CD4-positive, CD25-positive, alpha-beta regulatory T cell (primary cell): ENCODE measurements around the gene SERINC3. TPM values are rescaled to one million over a fixed set of nuclear protein-coding genes. Genes with fewer than 3 reads are reported as not detected.

Experiments used
- ATAC-seq, 2 donors: fragments of 150-1000 bp; cut with Tn5 transposase; one replicate each; pipeline ENCODE4 v1.10.0; 2021; ENCODE audit warnings: low read depth in 2 of 2, moderate number of reproducible peaks in 2 of 2, moderate library complexity in 1 of 2
- DNase-seq, 3 donors: peaks; one replicate each; pipeline versions ENCODE4 v3.0.0 to v3.0.0-alpha.2; 2012 to 2022; ENCODE audit warnings: mixed read lengths in 1 of 3
- H3K27ac ChIP-seq: one replicate; pipeline ENCODE4 v1.7.0; 2013; ENCODE audit warnings: mild to moderate bottlenecking, low read length; ENCODE audit not compliant: insufficient read depth, poor library complexity, severe bottlenecking
- H3K27me3 ChIP-seq: one replicate; pipeline ENCODE4 v1.7.0; 2013; ENCODE audit warnings: low read length; ENCODE audit not compliant: control insufficient read depth, insufficient read depth
- H3K36me3 ChIP-seq: one replicate; pipeline ENCODE4 v1.7.0; 2013; ENCODE audit warnings: mild to moderate bottlenecking, low read length, moderate library complexity; ENCODE audit not compliant: control insufficient read depth, insufficient read depth
- H3K4me1 ChIP-seq: 2 replicates; pipeline ENCODE4 v1.7.0; 2013; ENCODE audit warnings: mild to moderate bottlenecking, low read length; ENCODE audit not compliant: insufficient read depth, control insufficient read depth, poor library complexity, severe bottlenecking
- H3K4me3 ChIP-seq: one replicate; pipeline ENCODE4 v1.7.0; 2013; ENCODE audit warnings: low read depth, mild to moderate bottlenecking, low read length, moderate library complexity
- H3K9me3 ChIP-seq, 2 experiments: 1 replicate in 1 of 2; 2 replicates in 1 of 2; pipeline ENCODE4 v1.7.0; 2013; ENCODE audit warnings: low read length in 2 of 2, mild to moderate bottlenecking in 1 of 2, moderate library complexity in 1 of 2; ENCODE audit not compliant: control insufficient read depth in 2 of 2
- H3K27ac Mint-ChIP-seq, 3 donors: one replicate each; pipeline ENCODE4 v1.8.0; 2020 to 2022; ENCODE audit warnings: mild to moderate bottlenecking in 3 of 3, mixed read lengths in 3 of 3, moderate library complexity in 2 of 3
- H3K27me3 Mint-ChIP-seq: one replicate; pipeline ENCODE4 v1.8.0; 2022; ENCODE audit warnings: mild to moderate bottlenecking, mixed read lengths
- H3K36me3 Mint-ChIP-seq: one replicate; pipeline ENCODE4 v1.8.0; 2020; ENCODE audit warnings: mixed read lengths
- H3K4me1 Mint-ChIP-seq, 4 donors: one replicate each; pipeline ENCODE4 v1.8.0; 2020 to 2022; ENCODE audit warnings: mixed read lengths in 4 of 4, mild to moderate bottlenecking in 1 of 4
- H3K4me3 Mint-ChIP-seq, 4 donors: one replicate each; pipeline ENCODE4 v1.8.0; 2020 to 2022; ENCODE audit warnings: mild to moderate bottlenecking in 4 of 4, mixed read lengths in 4 of 4, moderate library complexity in 3 of 4
- H3K9me3 Mint-ChIP-seq, 7 donors: one replicate each; pipeline ENCODE4 v1.8.0; 2020 to 2022; ENCODE audit warnings: mixed read lengths in 7 of 7, mild to moderate bottlenecking in 3 of 7, moderate library complexity in 2 of 7
- polyA plus RNA-seq, 4 donors: library from polyadenylated mRNA; unstranded; fragments of 300-500 nt; fragmentation: Illumina TruSeq; gene quantifications; one replicate each; pipeline ENCODE4 v1.2.3, GENCODE V29; 2021
- total RNA-seq: library from RNA; stranded (reverse); gene quantifications from one replicate; pipeline ENCODE4 v1.2.3, GENCODE V29; 2022

SERINC3 gene
- total and polyA plus RNA-seq, 5 donors from 2014 or later, result 77.3 to 254 (median 196) TPM

DNA sequence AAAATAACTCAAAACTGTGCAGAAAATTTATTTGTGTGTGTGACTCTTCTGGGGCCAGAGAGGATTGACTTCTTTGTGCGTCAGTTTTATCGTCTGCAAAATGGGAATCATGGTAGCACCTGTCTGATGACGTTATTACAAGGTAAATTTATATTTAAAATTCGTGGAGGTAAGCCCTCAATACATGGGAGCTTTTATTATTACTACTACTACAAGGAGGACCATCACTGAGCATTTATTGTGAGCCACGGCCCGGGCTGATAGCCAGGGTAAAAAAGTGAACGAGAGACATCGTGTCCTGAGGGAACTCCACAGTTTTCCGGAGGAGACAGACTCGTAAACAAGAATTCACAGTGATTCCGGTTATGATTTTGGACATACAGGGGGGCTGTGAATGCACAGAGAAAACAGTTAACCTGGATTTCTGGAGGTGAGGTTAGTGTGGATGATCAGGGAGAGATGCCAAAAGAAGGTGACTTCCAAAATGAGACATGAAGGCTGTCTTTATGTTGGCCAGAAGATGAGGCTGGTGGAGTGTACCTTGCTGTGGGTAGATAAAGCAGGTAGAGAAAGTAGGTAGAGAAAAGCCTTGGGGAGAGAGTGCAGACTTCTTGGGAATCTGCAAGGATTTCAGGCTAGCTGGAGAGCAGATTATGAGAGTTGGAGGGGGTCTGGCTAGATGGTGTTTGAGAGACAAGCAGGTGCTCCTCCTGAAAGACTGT, 10.6 kb upstream of the SERINC3 start:
- Mint-ChIP-seq H3K9me3 (no peaks in the 10 kb centered on the region), H3K36me3 (no peaks in the 10 kb centered on the region), H3K4me1 (peaks cover 0 to 9% (median 2%) of the 10 kb centered on the region in 4 donors), H3K27me3 (peaks cover 24% of the 10 kb centered on the region), H3K27ac (no peak overlapping the region), H3K4me3 (no peak overlapping the region)
- Histone ChIP-seq H3K4me3 (peak overlapping the region; percentile 31), H3K9me3 (no peaks in the 10 kb centered on the region), H3K4me1 (peaks cover 15% of the 10 kb centered on the region), H3K27me3 (peaks cover 3% of the 10 kb centered on the region), H3K27ac (no peak overlapping the region), H3K36me3 (no peaks in the 10 kb centered on the region)
- DNase-seq (no peak), ATAC-seq (no peak)

DNA sequence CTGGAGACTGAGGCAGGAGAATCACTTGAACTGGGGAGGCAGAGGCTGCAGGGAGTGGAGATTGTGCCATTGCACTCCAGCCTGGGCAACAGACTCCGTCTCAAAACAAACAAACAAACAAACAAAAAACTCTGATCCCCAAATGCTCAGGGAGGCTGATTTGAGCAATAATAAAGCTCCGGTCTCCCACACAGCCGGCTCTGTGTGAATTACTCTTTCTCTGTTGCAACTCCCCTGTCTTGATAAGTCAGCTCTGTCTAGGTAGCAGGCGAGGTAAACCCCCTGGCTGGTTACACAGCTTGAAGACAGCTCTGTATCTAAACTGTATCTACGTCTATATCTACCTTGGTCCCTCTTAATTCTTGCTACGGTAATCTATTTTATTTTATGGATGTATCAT, 6.4 kb upstream of the SERINC3 start:
- H3K9me3 Mint-ChIP-seq, result no peaks in the 10 kb centered on the region
- no peak overlapping the region for H3K4me3 ChIP-seq
- H3K36me3 Mint-ChIP-seq, result no peaks in the 10 kb centered on the region
- H3K4me3 Mint-ChIP-seq, result peak overlapping the region in 1 of 4 donors; percentile 7
- peaks cover 15% of the 10 kb centered on the region for H3K4me1 ChIP-seq
- H3K9me3 ChIP-seq, result no peaks in the 10 kb centered on the region
- H3K27ac Mint-ChIP-seq, result peak overlapping the region in 1 of 3 donors; percentile 31
- H3K27ac ChIP-seq, result no peak overlapping the region
- DNase-seq, result no peak
- H3K36me3 ChIP-seq, result no peaks in the 10 kb centered on the region
- H3K27me3 Mint-ChIP-seq, result peaks cover 19% of the 10 kb centered on the region
- peaks cover 1 to 12% (median 4%) of the 10 kb centered on the region in 4 donors for H3K4me1 Mint-ChIP-seq
- H3K27me3 ChIP-seq, result peaks cover 3% of the 10 kb centered on the region
- no peak for ATAC-seq

DNA sequence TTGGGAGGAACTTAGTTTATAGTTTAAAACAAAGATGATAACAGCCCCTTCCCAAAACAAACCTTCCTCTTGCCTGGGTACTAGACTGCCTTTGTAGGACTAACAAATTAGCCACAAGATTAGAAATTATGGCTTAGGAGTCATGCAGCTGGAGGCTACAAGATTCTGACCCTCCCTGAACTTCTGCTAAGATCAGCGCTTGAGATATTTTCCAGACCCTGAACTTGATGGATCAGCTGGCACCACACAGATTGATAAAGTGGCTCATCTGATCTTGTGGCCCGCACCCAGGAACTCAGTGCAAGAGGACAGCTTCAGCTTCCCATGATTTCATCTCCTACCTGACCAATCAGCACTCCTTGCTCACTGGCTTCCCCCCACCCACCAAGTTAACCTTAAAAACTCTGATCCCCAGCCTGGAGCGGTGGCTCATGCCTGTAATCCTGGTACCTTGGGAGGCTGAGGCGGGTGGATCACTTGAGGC, 5.9 kb upstream of the SERINC3 start:
- Histone ChIP-seq H3K4me1 (peaks cover 14% of the 10 kb centered on the region), H3K27me3 (peaks cover 3% of the 10 kb centered on the region), H3K9me3 (no peaks in the 10 kb centered on the region), H3K36me3 (no peaks in the 10 kb centered on the region), H3K4me3 (no peak overlapping the region), H3K27ac (no peak overlapping the region)
- H3K36me3 Mint-ChIP-seq, result no peaks in the 10 kb centered on the region
- DNase-seq (no peak), ATAC-seq (no peak)
- H3K27me3 Mint-ChIP-seq, result peaks cover 19% of the 10 kb centered on the region
- H3K27ac Mint-ChIP-seq, result no peak overlapping the region
- H3K4me3 Mint-ChIP-seq, result peak overlapping the region in 1 of 4 donors; percentile 13
- peaks cover 4 to 17% (median 5%) of the 10 kb centered on the region in 4 donors for H3K4me1 Mint-ChIP-seq
- H3K9me3 Mint-ChIP-seq, result no peaks in the 10 kb centered on the region

DNA sequence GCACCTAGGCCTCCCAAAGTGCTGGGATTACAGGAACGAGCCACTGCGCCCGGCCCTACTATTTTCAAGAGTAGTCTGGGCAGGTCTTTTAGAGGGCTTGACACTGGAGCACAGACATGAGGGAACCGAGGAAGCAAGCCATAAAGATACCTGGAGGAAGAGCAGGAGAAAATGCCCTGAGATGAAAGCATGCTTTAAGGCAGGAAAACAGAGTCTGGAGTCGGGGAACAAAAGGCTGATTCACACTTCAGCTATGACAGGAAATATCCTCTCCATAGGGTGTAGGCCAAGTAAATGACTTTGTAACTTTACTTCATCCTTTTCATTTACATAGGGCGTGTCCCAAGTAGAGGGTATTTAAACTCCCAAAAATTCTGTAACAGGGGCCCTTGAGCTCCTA, 4.3 kb upstream of the SERINC3 start:
- Histone ChIP-seq H3K27me3 (no peaks in the 10 kb centered on the region), H3K36me3 (no peaks in the 10 kb centered on the region), H3K4me3 (no peak overlapping the region), H3K4me1 (peaks cover 6% of the 10 kb centered on the region), H3K27ac (no peak overlapping the region), H3K9me3 (no peaks in the 10 kb centered on the region)
- Mint-ChIP-seq H3K4me1 (peaks cover 8 to 22% (median 11%) of the 10 kb centered on the region in 4 donors), H3K27me3 (peaks cover 17% of the 10 kb centered on the region), H3K4me3 (no peak overlapping the region), H3K36me3 (no peaks in the 10 kb centered on the region), H3K9me3 (no peaks in the 10 kb centered on the region), H3K27ac (no peak overlapping the region)
- ATAC-seq (no peak), DNase-seq (no peak)

DNA sequence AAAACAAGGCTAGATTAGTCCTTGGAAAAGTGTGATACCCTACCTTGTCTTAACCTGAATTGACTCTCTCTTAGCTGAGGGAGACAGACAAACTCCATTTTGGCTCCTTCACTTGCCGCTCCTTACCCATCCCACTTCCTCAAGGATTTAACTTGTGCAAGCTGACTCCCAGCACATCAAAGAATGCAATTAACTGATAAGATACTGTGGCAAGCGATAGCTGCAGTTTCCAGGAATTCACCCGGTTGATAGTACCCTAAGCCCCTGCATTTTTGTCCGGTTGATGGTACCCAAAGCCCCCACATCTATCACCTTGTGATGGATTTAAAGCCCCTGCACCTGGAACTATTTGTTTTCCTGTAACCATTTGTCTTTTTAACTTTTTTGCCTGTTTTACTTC, 1.9 kb upstream of the SERINC3 start:
- Histone ChIP-seq H3K27me3 (no peaks in the 10 kb centered on the region), H3K4me1 (peaks cover 30% of the 10 kb centered on the region), H3K9me3 (no peaks in the 10 kb centered on the region), H3K4me3 (no peak overlapping the region), H3K27ac (no peak overlapping the region), H3K36me3 (peaks cover 7% of the 10 kb centered on the region)
- peaks cover 17 to 41% (median 26%) of the 10 kb centered on the region in 4 donors for H3K4me1 Mint-ChIP-seq
- peak overlapping the region in 3 of 4 donors; percentile 52 to 88 (median 73) for H3K4me3 Mint-ChIP-seq
- no peaks in the 10 kb centered on the region for H3K36me3 Mint-ChIP-seq
- peak overlapping the region; percentile 82 to 97 (median 97) for H3K27ac Mint-ChIP-seq
- ATAC-seq (no peak), DNase-seq (no peak)
- H3K27me3 Mint-ChIP-seq, result peaks cover 6% of the 10 kb centered on the region
- H3K9me3 Mint-ChIP-seq, result no peaks in the 10 kb centered on the region

DNA sequence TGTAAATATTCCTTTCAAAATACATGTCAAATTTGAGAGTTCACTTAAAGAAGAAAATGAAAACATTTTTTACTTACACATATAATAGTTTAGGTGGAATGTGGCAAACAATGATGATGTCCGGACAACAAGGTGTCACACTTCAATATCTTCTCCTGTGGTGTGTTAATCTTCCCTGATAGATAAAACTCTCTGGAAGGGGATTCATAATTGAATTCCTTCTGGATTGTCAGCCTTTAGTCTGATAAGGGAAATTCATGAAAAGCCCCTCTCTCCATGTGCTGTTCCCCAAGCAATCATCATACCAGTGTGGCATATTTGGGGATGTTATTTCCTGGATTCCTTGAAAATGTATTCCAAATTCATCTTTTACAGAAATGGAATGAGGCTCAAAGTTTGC, 971 bp upstream of the SERINC3 start:
- H3K27ac ChIP-seq, result peak overlapping the region; percentile 97
- Mint-ChIP-seq H3K36me3 (peaks cover 1% of the 10 kb centered on the region), H3K4me1 (peaks cover 17 to 48% (median 29%) of the 10 kb centered on the region in 4 donors), H3K27me3 (no peaks in the 10 kb centered on the region), H3K27ac (peak overlapping the region; percentile 89 to 97 (median 97)), H3K9me3 (no peaks in the 10 kb centered on the region), H3K4me3 (peak overlapping the region; percentile 88 to 92 (median 92))
- no peaks in the 10 kb centered on the region for H3K27me3 ChIP-seq
- peak overlapping the region; percentile 99 for H3K4me3 ChIP-seq
- H3K36me3 ChIP-seq, result peaks cover 10% of the 10 kb centered on the region
- H3K9me3 ChIP-seq, result no peaks in the 10 kb centered on the region
- DNase-seq (no peak), ATAC-seq (no peak)
- peaks cover 39% of the 10 kb centered on the region for H3K4me1 ChIP-seq

DNA sequence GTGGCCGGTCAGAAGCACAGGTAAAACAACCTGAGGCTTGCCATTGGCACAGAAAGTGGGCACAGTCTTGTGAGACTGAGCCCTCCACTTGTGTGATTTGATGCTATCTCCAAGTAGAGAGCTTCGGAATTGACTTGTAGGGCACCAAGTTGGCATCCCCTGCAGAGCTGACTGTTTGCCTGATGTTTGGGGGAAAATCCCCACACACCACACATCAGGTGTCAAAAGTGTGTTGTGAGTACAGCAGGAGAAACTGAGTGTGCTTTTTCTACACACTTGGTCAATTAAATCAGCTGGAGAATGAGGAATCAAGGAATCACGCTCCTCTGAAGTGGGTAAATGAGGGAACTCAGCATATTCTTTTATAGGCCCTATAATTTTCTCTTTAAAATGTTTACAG, 989 bp downstream of the SERINC3 start:
- Histone ChIP-seq H3K36me3 (peaks cover 22% of the 10 kb centered on the region), H3K4me3 (peak overlapping the region; percentile 99), H3K27me3 (no peaks in the 10 kb centered on the region), H3K27ac (peak overlapping the region; percentile 97), H3K9me3 (no peaks in the 10 kb centered on the region), H3K4me1 (peaks cover 54% of the 10 kb centered on the region)
- ATAC-seq (no peak), DNase-seq (no peak)
- H3K27me3 Mint-ChIP-seq, result no peaks in the 10 kb centered on the region
- peaks cover 27 to 62% (median 41%) of the 10 kb centered on the region in 4 donors for H3K4me1 Mint-ChIP-seq
- H3K9me3 Mint-ChIP-seq, result no peaks in the 10 kb centered on the region
- peak overlapping the region; percentile 88 to 92 (median 92) for H3K4me3 Mint-ChIP-seq
- H3K27ac Mint-ChIP-seq, result peak overlapping the region; percentile 93 to 97 (median 97)
- H3K36me3 Mint-ChIP-seq, result peaks cover 12% of the 10 kb centered on the region

DNA sequence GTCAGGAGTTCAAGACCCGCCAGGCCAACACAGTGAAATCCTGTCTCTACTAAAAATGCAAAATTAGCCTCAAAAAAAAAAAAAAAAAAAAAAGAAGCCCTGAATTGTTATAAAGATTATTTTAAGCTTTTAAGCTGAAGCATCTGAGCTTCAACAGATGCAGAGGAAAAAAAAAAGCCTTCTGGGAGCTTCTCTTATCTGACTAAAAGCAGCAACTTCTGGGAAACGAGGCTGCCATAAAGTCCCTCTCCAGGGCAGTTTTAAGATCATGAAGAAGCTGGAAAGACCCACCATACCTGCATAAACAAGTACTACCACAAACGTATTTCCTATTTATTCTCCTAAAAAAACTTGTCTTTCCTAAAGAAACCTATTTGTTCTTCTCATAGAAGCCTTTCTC, 3.6 kb downstream of the SERINC3 start:
- Histone ChIP-seq H3K36me3 (peaks cover 29% of the 10 kb centered on the region), H3K27me3 (no peaks in the 10 kb centered on the region), H3K9me3 (no peaks in the 10 kb centered on the region), H3K4me1 (peaks cover 75% of the 10 kb centered on the region), H3K27ac (peak overlapping the region; percentile 42), H3K4me3 (peak overlapping the region; percentile 19)
- peaks cover 40 to 82% (median 56%) of the 10 kb centered on the region in 4 donors for H3K4me1 Mint-ChIP-seq
- H3K9me3 Mint-ChIP-seq, result no peaks in the 10 kb centered on the region
- H3K36me3 Mint-ChIP-seq, result peaks cover 21% of the 10 kb centered on the region
- H3K27ac Mint-ChIP-seq, result peak overlapping the region in 2 of 3 donors; percentile 94 to 97
- DNase-seq (no peak), ATAC-seq (no peak)
- H3K4me3 Mint-ChIP-seq, result peak overlapping the region; percentile 1 to 88 (median 78)
- no peaks in the 10 kb centered on the region for H3K27me3 Mint-ChIP-seq
